Mesenchymal stem cell (in vitro differentiated cells and primary cell): Measurements from ENCODE around the gene IFITM1.
A peak's percentile ranks its signal among the peaks of the same experiment; 100 is the strongest.

Experiments used
- DNase-seq: peaks from one replicate; pipeline ENCODE4 v3.0.0-alpha.2; 2013
- H2AFZ ChIP-seq: one replicate; pipeline ENCODE4 v1.6.1; 2013; ENCODE audit warnings: low read depth, mild to moderate bottlenecking, control low read depth, inconsistent platforms, low read length, moderate library complexity
- H2AK5ac ChIP-seq: 2 replicates; pipeline ENCODE4 v1.6.1; 2013; ENCODE audit warnings: low read length, moderate library complexity, mild to moderate bottlenecking, inconsistent platforms; ENCODE audit not compliant: severe bottlenecking
- H2BK120ac ChIP-seq: one replicate; pipeline ENCODE4 v1.6.1; 2013; ENCODE audit warnings: low read depth, mild to moderate bottlenecking, inconsistent platforms, low read length, moderate library complexity
- H2BK12ac ChIP-seq, 2 experiments: one replicate each; pipeline ENCODE4 v1.6.1; 2013; ENCODE audit warnings: inconsistent platforms in 2 of 2, low read length in 2 of 2, mild to moderate bottlenecking in 2 of 2, moderate library complexity in 2 of 2, control low read depth in 1 of 2
- H2BK15ac ChIP-seq: one replicate; pipeline ENCODE4 v1.6.1; 2013; ENCODE audit warnings: mild to moderate bottlenecking, low read depth, inconsistent platforms; ENCODE audit not compliant: poor library complexity, severe bottlenecking
- H2BK5ac ChIP-seq: 2 replicates; pipeline ENCODE4 v1.6.1; 2013; ENCODE audit warnings: low read depth, mild to moderate bottlenecking, low read length, control low read depth, inconsistent platforms; ENCODE audit not compliant: poor library complexity, severe bottlenecking
- H3K14ac ChIP-seq, 2 experiments: one replicate each; pipeline ENCODE4 v1.6.1; 2013; ENCODE audit warnings: inconsistent platforms in 2 of 2, low read length in 2 of 2, control low read depth in 1 of 2, mild to moderate bottlenecking in 1 of 2, moderate library complexity in 1 of 2
- H3K18ac ChIP-seq, 2 experiments: one replicate each; pipeline ENCODE4 v1.6.1; 2013; ENCODE audit warnings: inconsistent platforms in 2 of 2, low read length in 2 of 2, control low read depth in 1 of 2, low read depth in 1 of 2, mild to moderate bottlenecking in 1 of 2
- H3K23ac ChIP-seq, 2 experiments: one replicate each; pipeline ENCODE4 v1.6.1; 2013; ENCODE audit warnings: inconsistent platforms in 2 of 2, low read length in 2 of 2, mild to moderate bottlenecking in 2 of 2, moderate library complexity in 2 of 2, control low read depth in 1 of 2
- H3K27ac ChIP-seq: 2 replicates; pipeline ENCODE4 v1.5.1; 2013; ENCODE audit warnings: mild to moderate bottlenecking, moderate library complexity, low read length, control low read depth, inconsistent platforms; ENCODE audit not compliant: poor library complexity, severe bottlenecking
- H3K27me3 ChIP-seq, 2 experiments: 2 replicates each; pipeline versions ENCODE4 v1.6.1 to v1.7.0; 2013; ENCODE audit warnings: low read length in 2 of 2, mild to moderate bottlenecking in 2 of 2, moderate library complexity in 2 of 2, control low read depth in 1 of 2, inconsistent platforms in 1 of 2; ENCODE audit not compliant: control insufficient read depth in 1 of 2, insufficient read depth in 1 of 2
- H3K36me3 ChIP-seq, 2 experiments: 2 replicates each; pipeline versions ENCODE4 v1.6.1 to v1.7.0; 2013; ENCODE audit warnings: low read length in 2 of 2, control low read depth in 1 of 2, inconsistent platforms in 1 of 2, low read depth in 1 of 2, mild to moderate bottlenecking in 1 of 2; ENCODE audit not compliant: insufficient read depth in 2 of 2, control insufficient read depth in 1 of 2
- H3K4ac ChIP-seq, 2 experiments: one replicate each; pipeline ENCODE4 v1.6.1; 2013; ENCODE audit warnings: inconsistent platforms in 2 of 2, low read length in 2 of 2, mild to moderate bottlenecking in 2 of 2, moderate library complexity in 2 of 2, control low read depth in 1 of 2, low read depth in 1 of 2
- H3K4me1 ChIP-seq: 2 replicates; pipeline ENCODE4 v1.6.1; 2013; ENCODE audit warnings: low read depth, low read length, control low read depth; ENCODE audit not compliant: control insufficient read depth, insufficient read depth
- H3K4me2 ChIP-seq: 2 replicates; pipeline ENCODE4 v1.6.1; 2013; ENCODE audit warnings: low read length, mild to moderate bottlenecking, inconsistent platforms; ENCODE audit not compliant: poor library complexity, severe bottlenecking
- H3K4me3 ChIP-seq, 2 experiments: 2 replicates each; pipeline versions ENCODE4 v1.5.1 to v1.7.0; 2013; ENCODE audit warnings: low read length in 2 of 2, mild to moderate bottlenecking in 2 of 2, control low read depth in 1 of 2, low read depth in 1 of 2; ENCODE audit not compliant: insufficient read depth in 1 of 2
- H3K79me1 ChIP-seq: replicated peaks from 2 replicates; pipeline ENCODE4 v1.6.1; 2013; ENCODE audit warnings: mild to moderate bottlenecking, control low read depth, low read length, inconsistent platforms; ENCODE audit not compliant: poor library complexity, severe bottlenecking
- H3K9ac ChIP-seq: 2 replicates; pipeline ENCODE4 v1.7.0; 2013; ENCODE audit warnings: mild to moderate bottlenecking, low read length, moderate library complexity
- H3K9me3 ChIP-seq: 2 replicates; pipeline ENCODE4 v1.7.0; 2013; ENCODE audit warnings: mild to moderate bottlenecking, low read length; ENCODE audit not compliant: control insufficient read depth
- H4K8ac ChIP-seq: one replicate; pipeline ENCODE4 v1.6.1; 2013; ENCODE audit warnings: inconsistent platforms, mild to moderate bottlenecking, low read length, moderate library complexity
- H4K91ac ChIP-seq: one replicate; pipeline ENCODE4 v1.6.1; 2013; ENCODE audit warnings: mild to moderate bottlenecking, low read length, inconsistent platforms
- WGBS: methylation state at CpG from one replicate; pipeline ENCODE4 v1.1.7; 2013; ENCODE audit warnings: mixed read lengths; 5-methylcytosine and 5-hydroxymethylcytosine counted together

Gene IFITM1

GRCh38 chr11:287821-288477, 25.9 kb upstream of the IFITM1 start:
- H3K4me2 ChIP-seq = peak overlapping the region; percentile 84
- no peak overlapping the region for H3K27ac ChIP-seq
- H4K91ac ChIP-seq = no peak overlapping the region
- no peak overlapping the region for H2AFZ ChIP-seq
- H2AK5ac ChIP-seq = no peak overlapping the region
- peak overlapping the region in 1 of 2 experiments; percentile 41 for H3K14ac ChIP-seq
- no peak overlapping the region for H2BK120ac ChIP-seq
- DNase-seq = no peak
- peak overlapping the region; percentile 66 to 75 for H3K4me3 ChIP-seq
- peak overlapping the region; percentile 33 for H2BK15ac ChIP-seq
- no peak overlapping the region for H2BK5ac ChIP-seq
- peak overlapping the region in 1 of 2 experiments; percentile 67 for H3K23ac ChIP-seq
- WGBS = 41% methylated on average over 41 of the region's 41 CpGs
- peak overlapping the region in 1 of 2 experiments; percentile 18 for H3K18ac ChIP-seq
- H4K8ac ChIP-seq = no peak overlapping the region
- H3K27me3 ChIP-seq = peaks cover 11 to 47% of the 10 kb centered on the region in 2 experiments
- no peaks in the 10 kb centered on the region for H3K9me3 ChIP-seq
- H3K4ac ChIP-seq = no peak overlapping the region
- H3K9ac ChIP-seq = peak overlapping the region; percentile 53
- H3K36me3 ChIP-seq = peaks cover 0 to 28% of the 10 kb centered on the region in 2 experiments
- H2BK12ac ChIP-seq = peak overlapping the region in 1 of 2 experiments; percentile 15
- H3K79me1 ChIP-seq = peaks cover 9% of the 10 kb centered on the region
- H3K4me1 ChIP-seq = peaks cover 33% of the 10 kb centered on the region

- peak within 1 kb of the TSS; percentile 69 for H2BK120ac ChIP-seq
- H4K8ac ChIP-seq = peak within 1 kb of the TSS; percentile 29
- DNase-seq = peak; percentile 56
- peak within 1 kb of the TSS; percentile 19 for H2AK5ac ChIP-seq
- no peak within 1 kb of the TSS for H2BK5ac ChIP-seq
- peaks cover 11 to 42% of the 10 kb centered on the region in 2 experiments for H3K27me3 ChIP-seq
- H2BK12ac ChIP-seq = peak within 1 kb of the TSS in 1 of 2 experiments; percentile 78
- peak within 1 kb of the TSS; percentile 84 for H3K4me2 ChIP-seq
- WGBS = under 1% methylated on average over 29 of the region's 112 CpGs
- H3K4me1 ChIP-seq = peaks cover 37% of the 10 kb centered on the region
- peak within 1 kb of the TSS; percentile 66 to 75 for H3K4me3 ChIP-seq
- peak within 1 kb of the TSS; percentile 85 for H2BK15ac ChIP-seq
- no peak within 1 kb of the TSS for H3K27ac ChIP-seq
- H4K91ac ChIP-seq = peak within 1 kb of the TSS; percentile 92
- H3K14ac ChIP-seq = peak within 1 kb of the TSS in 1 of 2 experiments; percentile 93
- H3K18ac ChIP-seq = peak within 1 kb of the TSS; percentile 55 to 69
- H3K4ac ChIP-seq = peak within 1 kb of the TSS; percentile 2 to 59
- H3K36me3 ChIP-seq = peaks cover 0 to 35% of the 10 kb centered on the region in 2 experiments
- H3K79me1 ChIP-seq = peaks cover 9% of the 10 kb centered on the region
- no peak within 1 kb of the TSS for H2AFZ ChIP-seq
- no peaks in the 10 kb centered on the region for H3K9me3 ChIP-seq
- peak within 1 kb of the TSS in 1 of 2 experiments; percentile 67 for H3K23ac ChIP-seq
- peak within 1 kb of the TSS; percentile 53 for H3K9ac ChIP-seq
These were observed 25.1 kb upstream of the IFITM1 start, which contains the start of gene PGGHG for GRCh38 chr11:288478-289397. TSS of gene PGGHG (plus strand) at chr11:289126. CDS start at chr11:289817, 691 bp downstream.

- H2AK5ac ChIP-seq = peak overlapping the region; percentile 19
- no peak overlapping the region for H3K9ac ChIP-seq
- no peak overlapping the region for H3K27ac ChIP-seq
- peak overlapping the region; percentile 49 to 66 for H3K4me3 ChIP-seq
- 40% methylated on average over 9 of the region's 14 CpGs for WGBS
- H3K14ac ChIP-seq = no peak overlapping the region
- peak overlapping the region in 1 of 2 experiments; percentile 59 for H3K4ac ChIP-seq
- H2AFZ ChIP-seq = no peak overlapping the region
- DNase-seq = no peak
- H3K27me3 ChIP-seq = peaks cover 11 to 35% of the 10 kb centered on the region in 2 experiments
- H3K79me1 ChIP-seq = peaks cover 9% of the 10 kb centered on the region
- H2BK120ac ChIP-seq = peak overlapping the region; percentile 67
- H3K4me2 ChIP-seq = peak overlapping the region; percentile 35
- H3K9me3 ChIP-seq = no peaks in the 10 kb centered on the region
- H4K91ac ChIP-seq = no peak overlapping the region
- no peak overlapping the region for H3K23ac ChIP-seq
- peaks cover 0 to 42% of the 10 kb centered on the region in 2 experiments for H3K36me3 ChIP-seq
- peaks cover 38% of the 10 kb centered on the region for H3K4me1 ChIP-seq
- no peak overlapping the region for H4K8ac ChIP-seq
- H2BK5ac ChIP-seq = no peak overlapping the region
- H2BK15ac ChIP-seq = peak overlapping the region; percentile 15
- H2BK12ac ChIP-seq = peak overlapping the region in 1 of 2 experiments; percentile 78
- peak overlapping the region in 1 of 2 experiments; percentile 42 for H3K18ac ChIP-seq
These were observed 24.5 kb upstream of the IFITM1 start for GRCh38 chr11:289398-289711.
